Skeletal muscle satellite cell (primary cell): Measurements from ENCODE around the gene SNAI1. TPM values are rescaled to one million over a fixed set of nuclear protein-coding genes. Genes with fewer than 3 reads are reported as not detected.

Source experiments
- H3K27me3 ChIP-seq: 2 replicates; pipeline ENCODE4 v1.7.0; 2013; ENCODE audit warnings: low read length; ENCODE audit not compliant: control insufficient read depth, insufficient read depth
- H3K36me3 ChIP-seq: 2 replicates; pipeline ENCODE4 v1.7.0; 2013; ENCODE audit warnings: mild to moderate bottlenecking, control low read depth, low read length; ENCODE audit not compliant: insufficient read depth
- H3K4me1 ChIP-seq: 2 replicates; pipeline ENCODE4 v1.7.0; 2013; ENCODE audit warnings: low read length; ENCODE audit not compliant: control insufficient read depth, insufficient read depth
- H3K4me2 ChIP-seq: 2 replicates; pipeline ENCODE4 v1.7.0; 2013; ENCODE audit warnings: mild to moderate bottlenecking, low read length
- H3K4me3 ChIP-seq: 2 replicates; pipeline ENCODE4 v1.7.0; 2013; ENCODE audit warnings: low read length
- H3K9ac ChIP-seq: 2 replicates; pipeline ENCODE4 v1.7.0; 2013; ENCODE audit warnings: mild to moderate bottlenecking, low read depth, low read length, moderate library complexity
- H3K9me3 ChIP-seq: replicated peaks from 2 replicates; pipeline ENCODE4 v1.7.0; 2013; ENCODE audit warnings: mild to moderate bottlenecking, control low read depth, low read length
- total RNA-seq: library from RNA; depleted of rRNA; stranded (reverse); fragments of >200 nt; gene quantifications from 2 replicates; pipeline ENCODE4 v1.2.3, GENCODE V29; 2012; rRNA removed

The SNAI1 gene
- under 0.01 TPM in 1 of 2 replicates, not detected in the other for total RNA-seq

- H3K36me3 ChIP-seq: no peaks in the 10 kb centered on the region
- no peaks in the 10 kb centered on the region for H3K9me3 ChIP-seq
- H3K4me2 ChIP-seq: peak within 1 kb of the TSS; percentile 98
- peak within 1 kb of the TSS; percentile 79 for H3K4me3 ChIP-seq
- H3K9ac ChIP-seq: peak within 1 kb of the TSS; percentile 73
- H3K27me3 ChIP-seq: no peaks in the 10 kb centered on the region
- peaks cover 25% of the 10 kb centered on the region for H3K4me1 ChIP-seq
Observed at GRCh38 chr20:49982346-49983122, at the start of gene SNAI1. TSS of gene SNAI1 (plus strand) at chr20:49982980. CDS start at chr20:49983060, 80 bp downstream.

DNA sequence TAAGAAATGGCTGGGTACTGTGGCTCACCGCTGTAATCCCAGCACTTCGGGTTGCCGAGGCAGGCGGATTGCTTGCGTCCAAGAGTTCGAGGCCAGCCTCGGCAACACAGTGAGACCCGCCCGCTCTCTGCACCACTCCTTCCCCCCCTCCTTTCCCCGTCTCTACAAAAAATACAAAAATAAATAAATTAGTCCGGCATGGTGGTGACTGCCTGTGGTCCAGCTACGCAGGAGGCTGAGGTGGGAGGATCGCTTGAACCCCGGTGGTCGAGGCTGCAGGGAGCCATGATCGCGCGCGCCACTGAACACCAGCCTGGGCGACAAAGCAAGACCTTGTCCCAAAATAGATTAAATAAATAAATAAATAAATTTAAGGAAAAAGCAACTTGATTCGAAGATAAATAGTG, 47.0 kb upstream of the SNAI1 start:
- Histone ChIP-seq H3K4me2 (peak overlapping the region; percentile 76), H3K4me1 (peaks cover 21% of the 10 kb centered on the region), H3K9ac (peak overlapping the region; percentile 53), H3K9me3 (no peaks in the 10 kb centered on the region), H3K4me3 (peak overlapping the region; percentile 98), H3K27me3 (no peaks in the 10 kb centered on the region), H3K36me3 (peaks cover 2% of the 10 kb centered on the region)

GRCh38 chr20:49936153-49937026, 46.4 kb upstream of the SNAI1 start, which contains the start of gene RNF114:
TSS of gene RNF114 (plus strand) at chr20:49936397. CDS start at chr20:49936413, 16 bp downstream.
- peak within 1 kb of the TSS; percentile 98 for H3K4me3 ChIP-seq
- H3K9me3 ChIP-seq: no peaks in the 10 kb centered on the region
- peak within 1 kb of the TSS; percentile 97 for H3K4me2 ChIP-seq
- peaks cover 6% of the 10 kb centered on the region for H3K36me3 ChIP-seq
- no peaks in the 10 kb centered on the region for H3K27me3 ChIP-seq
- H3K9ac ChIP-seq: peak within 1 kb of the TSS; percentile 96
- H3K4me1 ChIP-seq: peaks cover 21% of the 10 kb centered on the region

DNA sequence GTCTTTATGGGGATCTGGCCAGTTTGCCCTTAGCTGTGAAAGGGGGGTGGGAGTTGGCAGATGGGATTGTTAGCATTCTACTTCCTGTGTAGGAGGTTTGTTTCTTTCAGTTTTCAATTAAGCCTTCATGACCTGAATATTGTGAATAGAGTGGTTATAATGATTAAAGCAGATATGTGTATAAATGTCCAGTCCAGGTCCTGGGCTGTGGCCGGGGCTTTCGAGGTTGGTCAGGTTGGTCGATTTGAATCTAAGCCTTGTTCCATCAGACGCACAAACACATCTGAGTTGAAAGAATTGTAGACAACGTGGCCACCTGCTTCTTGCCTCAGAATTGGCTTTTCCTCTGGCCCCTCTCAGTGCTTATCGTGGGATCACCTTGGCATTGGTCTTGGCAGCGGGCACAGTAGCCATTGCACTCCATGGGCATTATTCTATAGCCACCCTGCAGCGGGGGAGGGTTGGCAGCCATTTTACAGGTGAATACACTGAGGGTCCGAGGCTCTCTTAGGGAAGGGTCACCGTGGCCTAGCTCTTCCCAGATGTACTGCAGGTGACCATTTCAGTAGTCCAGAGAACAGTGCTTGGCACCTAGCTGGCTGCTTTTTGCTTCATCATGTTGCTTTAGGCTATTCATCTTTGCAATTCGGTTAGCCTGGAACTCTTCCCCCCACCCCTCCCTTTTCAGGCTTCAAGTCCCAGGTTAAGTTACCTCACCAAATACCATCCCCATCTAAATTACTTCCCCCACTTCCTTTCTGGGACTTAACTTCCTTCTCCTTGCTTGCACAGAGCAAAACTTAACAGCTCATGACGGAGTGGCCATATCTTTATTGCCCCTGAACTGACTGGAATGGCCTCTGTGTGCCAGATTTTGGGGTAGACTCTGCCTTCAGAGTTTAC, 45.5 kb upstream of the SNAI1 start:
- Histone ChIP-seq H3K4me2 (peak overlapping the region; percentile 97), H3K27me3 (no peaks in the 10 kb centered on the region), H3K9ac (peak overlapping the region; percentile 96), H3K4me3 (peak overlapping the region; percentile 98), H3K36me3 (peaks cover 14% of the 10 kb centered on the region), H3K9me3 (no peaks in the 10 kb centered on the region), H3K4me1 (peaks cover 21% of the 10 kb centered on the region)

DNA sequence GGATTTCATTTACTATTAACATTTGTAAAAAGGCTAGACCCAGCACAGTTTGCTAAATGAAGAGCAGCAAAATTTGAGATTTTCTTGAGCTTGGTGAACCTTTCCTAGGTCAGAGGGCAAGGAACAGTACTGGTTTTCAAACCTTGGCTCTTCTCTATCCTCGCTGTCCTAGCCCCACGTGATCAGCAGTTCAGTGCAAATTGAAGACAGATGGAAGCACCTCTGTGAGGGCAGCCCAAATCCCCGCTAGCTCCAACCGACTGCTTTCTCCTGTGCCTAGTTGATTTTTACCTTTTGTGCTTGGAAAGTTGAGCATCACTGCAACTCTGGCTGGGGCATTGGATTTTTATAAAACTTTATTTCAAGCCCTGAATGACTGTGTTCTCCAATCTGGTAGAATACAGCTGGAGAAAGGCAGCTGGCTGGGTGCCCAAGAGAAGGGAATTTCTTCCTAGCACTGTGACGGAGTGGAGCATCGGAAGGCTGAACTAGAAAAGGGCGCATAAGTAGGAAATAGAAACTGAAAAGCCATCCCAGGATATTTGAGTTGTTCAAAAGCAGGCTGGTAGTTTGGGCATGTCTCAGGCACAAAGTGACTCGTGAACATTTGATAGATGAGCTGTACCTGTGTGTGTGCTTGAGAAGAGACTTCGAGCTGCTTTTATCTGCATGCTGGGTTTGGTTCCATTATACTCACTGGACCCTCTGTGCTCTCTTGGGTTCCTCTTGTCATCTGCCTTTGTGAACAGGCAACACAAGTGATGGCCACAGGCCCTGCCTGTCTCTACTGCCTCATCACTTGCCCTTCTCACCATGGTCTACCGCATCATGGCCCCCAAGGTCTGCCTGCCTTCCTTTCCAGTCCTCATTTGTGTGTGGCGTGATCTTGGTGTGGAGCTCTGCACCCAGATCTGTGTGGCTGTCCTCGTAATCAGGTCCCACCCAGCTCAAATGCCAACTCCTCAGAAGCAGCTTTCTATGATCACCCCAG, 44.3 kb upstream of the SNAI1 start:
- H3K27me3 ChIP-seq: no peaks in the 10 kb centered on the region
- H3K9me3 ChIP-seq: no peaks in the 10 kb centered on the region
- peak overlapping the region; percentile 97 for H3K4me2 ChIP-seq
- H3K36me3 ChIP-seq: peaks cover 18% of the 10 kb centered on the region
- H3K9ac ChIP-seq: no peak overlapping the region
- H3K4me1 ChIP-seq: peaks cover 21% of the 10 kb centered on the region
- peak overlapping the region; percentile 38 for H3K4me3 ChIP-seq

- Histone ChIP-seq H3K4me3 (no peak overlapping the region), H3K27me3 (no peaks in the 10 kb centered on the region), H3K9me3 (no peaks in the 10 kb centered on the region), H3K4me1 (peaks cover 21% of the 10 kb centered on the region), H3K9ac (no peak overlapping the region), H3K4me2 (no peak overlapping the region), H3K36me3 (peaks cover 41% of the 10 kb centered on the region)
Observed at GRCh38 chr20:49941456-49941855, 41.3 kb upstream of the SNAI1 start.

DNA sequence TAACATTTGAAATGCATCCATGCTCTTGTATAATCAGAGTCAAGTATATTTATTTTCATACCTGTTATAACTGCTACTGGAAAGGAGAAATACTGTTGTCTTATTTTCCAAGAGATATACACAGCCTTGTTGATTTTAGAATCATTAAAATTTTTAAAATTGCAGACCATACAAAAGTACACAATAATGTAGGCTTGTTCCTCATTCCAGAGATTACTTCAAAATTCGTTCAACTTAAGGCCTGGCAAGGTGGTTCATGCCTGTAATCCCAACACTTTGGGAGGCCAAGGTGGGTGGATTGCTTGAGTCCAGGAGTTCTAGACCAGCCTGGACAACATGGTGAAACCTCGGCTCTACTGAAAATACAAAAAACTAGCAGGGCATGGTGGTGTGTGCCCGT, 40.5 kb upstream of the SNAI1 start:
- Histone ChIP-seq H3K4me1 (peaks cover 17% of the 10 kb centered on the region), H3K9me3 (no peaks in the 10 kb centered on the region), H3K4me2 (no peak overlapping the region), H3K4me3 (no peak overlapping the region), H3K36me3 (peaks cover 45% of the 10 kb centered on the region), H3K9ac (no peak overlapping the region), H3K27me3 (no peaks in the 10 kb centered on the region)

- Histone ChIP-seq H3K27me3 (no peaks in the 10 kb centered on the region), H3K9ac (no peak overlapping the region), H3K4me3 (no peak overlapping the region), H3K4me1 (peaks cover 11% of the 10 kb centered on the region), H3K4me2 (no peak overlapping the region), H3K9me3 (no peaks in the 10 kb centered on the region), H3K36me3 (peaks cover 48% of the 10 kb centered on the region)
Observed at GRCh38 chr20:49942942-49943341, 39.8 kb upstream of the SNAI1 start.

DNA sequence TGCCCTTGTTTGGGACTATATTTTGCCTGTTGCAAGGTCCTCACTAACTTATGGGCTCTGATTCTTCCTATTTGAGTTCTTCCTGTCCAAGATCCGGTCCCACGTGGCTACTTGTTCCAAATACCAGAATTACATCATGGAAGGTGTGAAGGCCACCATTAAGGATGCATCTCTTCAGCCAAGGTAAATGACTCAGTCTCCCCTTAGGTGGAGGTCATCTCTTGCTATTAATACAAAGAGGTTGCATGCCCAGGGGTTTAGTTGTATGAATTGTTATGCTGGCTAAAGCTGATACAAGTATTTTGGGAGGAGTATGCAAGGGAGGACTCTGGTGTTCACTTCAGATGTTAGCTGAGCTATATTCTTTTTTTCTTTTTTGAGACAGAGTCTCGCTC, 37.5 kb upstream of the SNAI1 start:
- Histone ChIP-seq H3K4me3 (no peak overlapping the region), H3K27me3 (no peaks in the 10 kb centered on the region), H3K36me3 (peaks cover 58% of the 10 kb centered on the region), H3K4me2 (no peak overlapping the region), H3K4me1 (peaks cover 19% of the 10 kb centered on the region), H3K9me3 (no peaks in the 10 kb centered on the region), H3K9ac (no peak overlapping the region)
